Sigmoid colon (tissue), 7 donors: Measurements from ENCODE around the gene CARD10. TPM values are rescaled to one million over a fixed set of nuclear protein-coding genes. Genes with fewer than 3 reads are reported as not detected.

ENCODE experiments used
- DNase-seq: peaks from one replicate; pipeline ENCODE4 v3.0.0-alpha.2; 2019
- H3K27ac ChIP-seq, 4 donors: fragments of 200-600 bp; sonication (generic); one replicate each; pipeline ENCODE4 v1.5.1; 2016 to 2019; ENCODE audit warnings: mild to moderate bottlenecking in 1 of 4
- H3K27me3 ChIP-seq, 3 donors: fragments of 200-600 bp; sonication (generic); one replicate each; pipeline ENCODE4 v1.5.1; 2019; ENCODE audit warnings: mild to moderate bottlenecking in 1 of 3
- H3K36me3 ChIP-seq, 4 donors: fragments of 200-600 bp; sonication (generic); one replicate each; pipeline ENCODE4 v1.5.1; 2016 to 2019
- H3K4me1 ChIP-seq, 4 donors: fragments of 200-600 bp; sonication (generic); one replicate each; pipeline ENCODE4 v1.5.1; 2017 to 2019
- H3K4me3 ChIP-seq, 4 donors: fragments of 200-600 bp; sonication (generic); one replicate each; pipeline ENCODE4 v1.5.1; 2017 to 2019; ENCODE audit warnings: mild to moderate bottlenecking in 2 of 4, moderate library complexity in 1 of 4
- H3K9me3 ChIP-seq, 4 donors: fragments of 200-600 bp in 3 of 4; sonication (generic) in 3 of 4; one replicate each; pipeline versions ENCODE4 v1.5.1 to v1.6.1; 2013 to 2019
- EP300 ChIP-seq, 4 donors: sonication (generic); formaldehyde crosslinking; IDR thresholded peaks; one replicate each; pipeline ENCODE4 v1.6.1; 2017; ENCODE audit warnings: antibody characterized with exemption in 4 of 4
- POLR2A ChIP-seq, 2 donors: fragments of 450-650 bp; IDR thresholded peaks; one replicate each; pipeline ENCODE4 v1.6.1; 2016; ENCODE audit warnings: antibody characterized with exemption in 2 of 2, mild to moderate bottlenecking in 2 of 2, moderate library complexity in 2 of 2
- POLR2AphosphoS5 ChIP-seq, 4 donors: sonication (generic); formaldehyde crosslinking; IDR thresholded peaks; one replicate each; pipeline ENCODE4 v1.6.1; 2017; ENCODE audit warnings: antibody characterized with exemption in 4 of 4
- WGBS, 2 donors: extraction: QIAGEN DNeasy Blood & Tissue Kit; methylation state at CpG; one replicate each; pipeline ENCODE4 v1.1.7; 2013; 5-methylcytosine and 5-hydroxymethylcytosine counted together
- intact Hi-C: fragments of 100-400 bp; cut with DNase I; formaldehyde crosslinking; loops from one replicate; pipeline ENCODE4 v1.15.1; 2023
- polyA plus RNA-seq, 3 donors: library from polyadenylated mRNA; stranded (reverse); fragments of 200-250 nt; gene quantifications; one replicate each; pipeline ENCODE4 v1.2.3, GENCODE V29; 2013
- total RNA-seq, 4 donors: library from RNA; depleted of rRNA; stranded (reverse); fragments of >200 nt; gene quantifications; one replicate each; pipeline ENCODE4 v1.1.0, GENCODE V29; 2016
- TF ChIP-seq, protein P1 (sequence below), 4 experiments: fragments of 450-650 bp in 3 of 4; fragments of 200-600 bp in 1 of 4; IDR thresholded peaks; one replicate each; pipeline ENCODE4 v1.5.1; 2016 to 2019; ENCODE audit warnings: antibody characterized with exemption in 4 of 4, mild to moderate bottlenecking in 3 of 4, moderate library complexity in 2 of 4
- donor health status: healthy with polysubstance abuse.
- donor health status: Bipolar disorder and iron deficiency.
- donor health status: healthy.

The CARD10 gene
- total and polyA plus RNA-seq, 7 donors = 2.8 to 41.0 (median 8.6) TPM

DNA sequence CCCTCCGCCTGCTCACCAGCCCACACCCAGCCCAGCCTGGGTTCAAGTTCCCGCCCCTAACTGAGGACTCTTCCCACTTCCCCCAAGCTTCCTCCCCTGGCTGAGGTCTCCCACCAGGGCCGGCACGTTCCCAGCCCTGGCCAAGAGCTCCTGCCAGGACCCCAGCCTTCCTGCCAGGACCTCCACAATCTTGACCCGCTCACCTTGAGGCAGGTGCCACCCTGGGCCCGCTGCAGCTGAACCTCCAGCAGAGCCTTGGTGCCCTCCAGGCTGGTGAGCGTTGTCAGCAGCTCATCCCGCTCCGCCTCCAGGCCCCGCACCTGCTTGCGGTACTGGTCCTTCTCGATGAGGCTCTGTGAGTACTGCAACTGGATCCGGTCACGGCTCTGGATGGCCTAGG, 13.2 kb downstream of the CARD10 start:
- Histone ChIP-seq H3K27ac (no peak overlapping the region), H3K4me3 (no peak overlapping the region), H3K27me3 (peaks cover 0 to 17% (median 0%) of the 10 kb centered on the region in 3 donors), H3K36me3 (no peaks in the 10 kb centered on the region), H3K4me1 (peaks cover 0 to 15% (median 7%) of the 10 kb centered on the region in 4 donors), H3K9me3 (no peaks in the 10 kb centered on the region)
- intact Hi-C loops = no loop called here
- 91 to 92% methylated on average over 14 of the region's 14 CpGs for WGBS, 2 donors
- TF ChIP-seq POLR2AphosphoS5 (IDR thresholded peaks at IDR 0.05) (no peak), POLR2A (IDR thresholded peaks at IDR 0.05) (no peak), EP300 (IDR thresholded peaks at IDR 0.05) (no peak)
- no peak for DNase-seq

DNA sequence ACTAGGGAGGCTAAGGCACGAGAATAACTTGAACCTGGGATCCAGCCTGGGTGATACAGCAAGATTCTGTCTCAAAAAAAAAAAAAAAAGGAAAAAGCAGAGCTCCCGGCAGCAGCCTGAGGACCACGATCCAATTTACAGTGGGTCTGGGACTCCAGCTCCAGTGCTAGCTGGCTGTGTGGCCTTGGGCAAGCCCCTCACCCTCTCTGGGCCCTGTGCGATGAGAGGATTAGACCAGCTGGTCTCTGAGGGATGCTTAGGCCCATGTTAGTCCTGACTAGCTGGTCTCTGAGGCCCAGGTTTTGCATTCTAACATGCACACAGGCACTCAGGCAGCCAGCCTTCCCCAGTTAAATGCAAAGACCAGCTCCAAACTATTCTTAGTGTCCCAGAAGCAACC, 13.7 kb downstream of the CARD10 start:
- Histone ChIP-seq H3K9me3 (no peaks in the 10 kb centered on the region), H3K36me3 (no peaks in the 10 kb centered on the region), H3K27me3 (peaks cover 0 to 19% (median 1%) of the 10 kb centered on the region in 3 donors), H3K27ac (no peak overlapping the region), H3K4me3 (no peak overlapping the region), H3K4me1 (peaks cover 0 to 15% (median 7%) of the 10 kb centered on the region in 4 donors)
- TF ChIP-seq POLR2AphosphoS5 (IDR thresholded peaks at IDR 0.05) = no peak
- TF ChIP-seq, protein P1, sequence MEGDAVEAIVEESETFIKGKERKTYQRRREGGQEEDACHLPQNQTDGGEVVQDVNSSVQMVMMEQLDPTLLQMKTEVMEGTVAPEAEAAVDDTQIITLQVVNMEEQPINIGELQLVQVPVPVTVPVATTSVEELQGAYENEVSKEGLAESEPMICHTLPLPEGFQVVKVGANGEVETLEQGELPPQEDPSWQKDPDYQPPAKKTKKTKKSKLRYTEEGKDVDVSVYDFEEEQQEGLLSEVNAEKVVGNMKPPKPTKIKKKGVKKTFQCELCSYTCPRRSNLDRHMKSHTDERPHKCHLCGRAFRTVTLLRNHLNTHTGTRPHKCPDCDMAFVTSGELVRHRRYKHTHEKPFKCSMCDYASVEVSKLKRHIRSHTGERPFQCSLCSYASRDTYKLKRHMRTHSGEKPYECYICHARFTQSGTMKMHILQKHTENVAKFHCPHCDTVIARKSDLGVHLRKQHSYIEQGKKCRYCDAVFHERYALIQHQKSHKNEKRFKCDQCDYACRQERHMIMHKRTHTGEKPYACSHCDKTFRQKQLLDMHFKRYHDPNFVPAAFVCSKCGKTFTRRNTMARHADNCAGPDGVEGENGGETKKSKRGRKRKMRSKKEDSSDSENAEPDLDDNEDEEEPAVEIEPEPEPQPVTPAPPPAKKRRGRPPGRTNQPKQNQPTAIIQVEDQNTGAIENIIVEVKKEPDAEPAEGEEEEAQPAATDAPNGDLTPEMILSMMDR (IDR thresholded peaks at IDR 0.05) = no peak
- TF ChIP-seq POLR2A (IDR thresholded peaks at IDR 0.05) = no peak
- no peak for TF ChIP-seq EP300 (IDR thresholded peaks at IDR 0.05)
- no peak for DNase-seq
- 95% methylated on average over 4 of the region's 4 CpGs for WGBS, 2 donors
- intact Hi-C loops = no loop called here

DNA sequence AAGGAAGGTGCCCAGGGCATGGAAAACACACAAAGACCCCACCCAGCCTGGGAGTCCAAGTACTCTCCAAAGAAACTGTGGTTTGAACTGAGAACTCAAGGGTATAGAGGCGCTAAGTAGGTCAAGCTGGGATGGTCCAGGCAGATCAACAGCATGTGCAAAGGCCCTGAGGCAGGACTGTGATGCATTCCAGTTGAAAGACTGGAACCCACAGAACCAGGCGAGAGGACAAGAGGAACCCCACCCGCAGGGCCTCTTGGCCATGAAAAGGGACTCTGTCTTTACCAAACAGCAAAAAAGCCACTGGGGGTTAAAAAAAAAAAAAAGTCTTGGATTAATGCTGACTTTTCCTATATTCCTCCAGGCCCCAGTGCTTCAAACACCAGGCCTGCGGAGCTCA, 14.3 kb downstream of the CARD10 start:
- H3K36me3 ChIP-seq = no peaks in the 10 kb centered on the region
- peaks cover 0 to 25% (median 7%) of the 10 kb centered on the region in 3 donors for H3K27me3 ChIP-seq
- no peak overlapping the region for H3K27ac ChIP-seq

DNA sequence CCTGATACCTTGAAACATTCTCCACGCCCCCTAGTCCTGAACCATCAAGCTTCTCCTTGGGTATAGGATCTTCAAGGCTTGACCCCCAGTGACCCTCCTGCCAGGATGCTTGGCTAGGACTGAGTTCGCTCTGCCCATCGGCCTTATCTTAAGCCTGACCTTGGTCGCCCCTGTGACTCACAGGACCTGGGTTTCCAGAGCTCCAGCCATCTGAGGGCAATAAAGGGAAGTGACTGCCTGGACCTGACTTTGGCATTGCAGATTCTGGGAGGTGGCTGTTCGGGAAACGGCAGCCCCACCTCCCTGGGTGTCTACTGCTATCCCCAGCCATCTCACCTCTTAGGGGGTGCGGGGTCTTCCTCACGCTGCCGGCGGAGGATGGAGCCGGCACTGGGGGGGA, 15.4 kb downstream of the CARD10 start:
- no peaks in the 10 kb centered on the region for H3K36me3 ChIP-seq
- DNase-seq = no peak
- peaks cover 0 to 11% (median under 1%) of the 10 kb centered on the region in 4 donors for H3K4me1 ChIP-seq
- peak overlapping the region in 2 of 4 donors; percentile 26 to 52 for H3K27ac ChIP-seq
- no peak overlapping the region for H3K4me3 ChIP-seq
- WGBS, 2 donors = 36 to 72% methylated on average over 11 of the region's 11 CpGs
- H3K27me3 ChIP-seq = peaks cover 0 to 28% (median 13%) of the 10 kb centered on the region in 3 donors
- no peaks in the 10 kb centered on the region for H3K9me3 ChIP-seq
- TF ChIP-seq POLR2AphosphoS5 (IDR thresholded peaks at IDR 0.05) (peak in 1 of 4 donors; percentile 20), POLR2A (IDR thresholded peaks at IDR 0.05) (no peak), EP300 (IDR thresholded peaks at IDR 0.05) (no peak)
- TF ChIP-seq, protein P1 (IDR thresholded peaks at IDR 0.05) = no peak
- intact Hi-C loops = no loop called here

More for the DNA sequence above, 14.3 kb downstream of the CARD10 start:
- Histone ChIP-seq H3K4me1 (peaks cover 0 to 11% (median 4%) of the 10 kb centered on the region in 4 donors), H3K4me3 (no peak overlapping the region), H3K9me3 (no peaks in the 10 kb centered on the region)
- WGBS, 2 donors = 95 to 98% methylated on average over 4 of the region's 4 CpGs
- no peak for DNase-seq
- TF ChIP-seq, protein P1 (IDR thresholded peaks at IDR 0.05) = no peak
- no peak for TF ChIP-seq EP300 (IDR thresholded peaks at IDR 0.05)
- TF ChIP-seq POLR2AphosphoS5 (IDR thresholded peaks at IDR 0.05) = no peak
- intact Hi-C loops = no loop called here

DNA sequence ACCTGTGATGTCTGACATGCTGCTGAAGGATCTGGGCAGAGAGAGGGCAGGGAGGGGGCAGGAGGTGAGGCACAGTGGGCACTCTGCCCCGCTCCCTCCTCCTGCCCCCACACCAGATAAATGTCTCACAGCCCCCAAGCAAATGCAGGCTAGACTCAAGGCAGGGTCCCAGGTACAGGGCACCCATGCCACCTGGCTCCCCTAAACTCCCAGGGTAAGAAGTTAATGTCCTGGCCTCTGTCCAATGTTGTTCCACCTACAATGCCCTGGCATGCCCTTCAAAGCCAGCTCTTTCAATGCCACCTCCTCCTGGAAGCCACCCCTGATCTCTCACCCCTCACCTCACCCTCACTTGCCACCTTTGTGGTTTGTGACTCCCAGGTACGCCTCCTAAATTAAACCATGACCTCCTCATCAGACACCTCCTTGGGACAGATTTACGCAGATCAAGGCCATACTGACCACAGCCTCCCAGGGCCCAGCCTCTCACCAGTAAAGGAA, 16.0 kb downstream of the CARD10 start:
- no peak for DNase-seq
- H3K27ac ChIP-seq = peak overlapping the region; percentile 6 to 55 (median 42)
- intact Hi-C loops = no loop called here
- TF ChIP-seq EP300 (IDR thresholded peaks at IDR 0.05) (no peak), POLR2AphosphoS5 (IDR thresholded peaks at IDR 0.05) (no peak), POLR2A (IDR thresholded peaks at IDR 0.05) (no peak)
- TF ChIP-seq, protein P1 (IDR thresholded peaks at IDR 0.05) = no peak
- WGBS, 2 donors = 78 to 89% methylated on average over 3 of the region's 3 CpGs
- H3K27me3 ChIP-seq = peaks cover 0 to 33% (median 13%) of the 10 kb centered on the region in 3 donors
- H3K9me3 ChIP-seq = no peaks in the 10 kb centered on the region
- H3K36me3 ChIP-seq = no peaks in the 10 kb centered on the region
- H3K4me1 ChIP-seq = peaks cover 0 to 11% (median 0%) of the 10 kb centered on the region in 4 donors
- no peak overlapping the region for H3K4me3 ChIP-seq
